ENCODE results near the gene PHACTR2. TPM values are rescaled to one million over a fixed set of nuclear protein-coding genes. Genes with fewer than 3 reads are reported as not detected.

PHACTR2 gene
- total RNA-seq, 1 experiment from 2014 or later: 39.8 TPM

DNA sequence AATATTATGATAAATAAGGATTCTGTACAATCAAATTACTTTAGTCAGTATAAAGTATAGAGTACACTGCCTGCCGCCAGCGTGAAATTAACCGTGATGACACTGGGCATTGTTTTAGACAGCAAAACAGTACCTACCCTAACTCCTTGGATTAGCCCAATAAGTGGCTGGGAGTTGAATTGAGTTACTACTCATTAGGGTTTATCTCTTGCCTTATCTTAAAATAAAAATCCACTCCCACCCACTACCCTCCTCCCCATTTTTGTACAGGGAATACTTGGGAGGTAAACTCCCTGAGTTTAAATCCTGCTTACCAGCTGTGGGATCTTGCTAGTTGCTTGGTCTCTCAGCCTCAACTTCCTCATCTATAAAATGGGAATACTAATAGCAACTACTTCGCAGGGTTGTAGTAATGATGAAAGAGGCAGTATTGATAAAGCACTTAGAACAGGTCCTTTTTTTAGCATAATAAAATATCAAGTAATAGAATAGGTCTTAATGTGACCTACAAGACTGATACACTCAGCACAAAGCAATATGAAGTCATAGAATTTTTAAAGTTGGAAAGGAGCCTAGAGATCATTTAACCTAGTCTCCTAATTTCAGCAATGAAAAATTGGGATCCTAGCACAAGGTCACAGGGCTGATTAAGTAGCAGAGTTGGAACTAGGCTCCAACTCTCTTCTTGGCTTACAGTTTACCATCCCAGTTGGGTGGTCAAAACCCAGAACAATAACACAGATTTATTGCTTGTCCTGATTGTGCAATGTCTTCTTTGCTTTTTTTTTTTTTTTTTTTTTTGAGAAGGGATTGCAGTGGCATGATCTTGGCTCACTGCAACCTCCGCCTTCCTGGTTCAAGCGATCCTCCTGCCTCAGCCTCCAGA, 23.8 kb downstream of the PHACTR2 start:
- Histone ChIP-seq H3K27me3 (ENCODE audit: insufficient read depth, low read depth) (no peaks in the 10 kb centered on the region), H3K4me3 (no peak overlapping the region), H2AFZ (no peak overlapping the region), H3K36me3 (ENCODE audit: low read depth) (no peaks in the 10 kb centered on the region), H3K79me2 (ENCODE audit: low read depth) (peaks cover 10% of the 10 kb centered on the region), H3K9me2 (ENCODE audit: insufficient read depth) (no peaks in the 10 kb centered on the region; the same call in 1 of the 2 replicates), H3K9me3 (ENCODE audit: insufficient read depth, low read depth) (no peaks in the 10 kb centered on the region; the same call in 1 of the 2 replicates), H3F3A (ENCODE audit: insufficient read depth, low read depth) (no peaks in the 10 kb centered on the region), H3K4me1 (replicated peaks; ENCODE audit: insufficient read depth) (peaks cover 10% of the 10 kb centered on the region; the same call in 1 of the 2 replicates), H3K4me2 (no peak overlapping the region), H3K27ac (no peak overlapping the region), H4K20me1 (ENCODE audit: insufficient read depth) (no peaks in the 10 kb centered on the region; the same call in 1 of the 2 replicates)
- no peak for DNase-seq
- intact Hi-C loops (cut with micrococcal nuclease; ENCODE audit: unreplicated experiment): no loop called here
- no TSS peak for BruUV-seq (replicated peaks)
- ChIA-PET POLR2A (ENCODE audit: unreplicated experiment) (no interaction called here), CTCF (no interaction called here)
- no peak for TF ChIP-seq EZH2 (IDR thresholded peaks at IDR 0.05; ENCODE audit: low read depth)
- TF ChIP-seq, protein P1, sequence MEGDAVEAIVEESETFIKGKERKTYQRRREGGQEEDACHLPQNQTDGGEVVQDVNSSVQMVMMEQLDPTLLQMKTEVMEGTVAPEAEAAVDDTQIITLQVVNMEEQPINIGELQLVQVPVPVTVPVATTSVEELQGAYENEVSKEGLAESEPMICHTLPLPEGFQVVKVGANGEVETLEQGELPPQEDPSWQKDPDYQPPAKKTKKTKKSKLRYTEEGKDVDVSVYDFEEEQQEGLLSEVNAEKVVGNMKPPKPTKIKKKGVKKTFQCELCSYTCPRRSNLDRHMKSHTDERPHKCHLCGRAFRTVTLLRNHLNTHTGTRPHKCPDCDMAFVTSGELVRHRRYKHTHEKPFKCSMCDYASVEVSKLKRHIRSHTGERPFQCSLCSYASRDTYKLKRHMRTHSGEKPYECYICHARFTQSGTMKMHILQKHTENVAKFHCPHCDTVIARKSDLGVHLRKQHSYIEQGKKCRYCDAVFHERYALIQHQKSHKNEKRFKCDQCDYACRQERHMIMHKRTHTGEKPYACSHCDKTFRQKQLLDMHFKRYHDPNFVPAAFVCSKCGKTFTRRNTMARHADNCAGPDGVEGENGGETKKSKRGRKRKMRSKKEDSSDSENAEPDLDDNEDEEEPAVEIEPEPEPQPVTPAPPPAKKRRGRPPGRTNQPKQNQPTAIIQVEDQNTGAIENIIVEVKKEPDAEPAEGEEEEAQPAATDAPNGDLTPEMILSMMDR (conservative IDR thresholded peaks at IDR 0.05): no peak

DNA sequence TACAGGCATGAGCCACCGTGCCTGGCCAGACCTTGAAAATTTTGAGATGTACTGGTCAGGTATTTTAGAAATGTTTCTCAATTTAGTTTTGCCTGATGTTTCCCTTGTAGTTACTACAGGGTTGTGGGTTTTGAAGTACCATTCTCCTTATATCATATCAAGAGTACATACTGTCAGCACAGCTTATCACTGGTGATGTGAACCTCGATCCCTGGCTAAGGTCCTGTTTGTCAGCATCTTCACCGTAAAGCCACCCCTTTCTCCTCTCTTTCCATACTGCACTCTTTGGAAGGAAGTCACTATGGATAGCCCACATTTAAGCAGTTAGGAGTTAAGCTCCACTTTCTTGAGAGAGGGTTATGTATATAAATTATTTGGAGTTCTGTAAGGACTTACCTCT, 27.8 kb downstream of the PHACTR2 start:
- intact Hi-C loops (cut with micrococcal nuclease; ENCODE audit: unreplicated experiment): no loop called here
- Histone ChIP-seq H3K4me1 (replicated peaks; ENCODE audit: insufficient read depth) (no peaks in the 10 kb centered on the region), H3K27ac (no peak overlapping the region), H4K20me1 (ENCODE audit: insufficient read depth) (no peaks in the 10 kb centered on the region; the same call in 1 of the 2 replicates), H3K9me2 (ENCODE audit: insufficient read depth) (no peaks in the 10 kb centered on the region; the same call in 1 of the 2 replicates), H3K36me3 (ENCODE audit: low read depth) (no peaks in the 10 kb centered on the region), H3K9me3 (ENCODE audit: insufficient read depth, low read depth) (no peaks in the 10 kb centered on the region; the same call in 1 of the 2 replicates), H3K79me2 (ENCODE audit: low read depth) (peaks cover 7% of the 10 kb centered on the region; the same call in 1 of the 2 replicates), H3K4me2 (no peak overlapping the region), H3K4me3 (no peak overlapping the region), H3K27me3 (ENCODE audit: insufficient read depth, low read depth) (no peaks in the 10 kb centered on the region), H3F3A (ENCODE audit: insufficient read depth, low read depth) (no peaks in the 10 kb centered on the region), H2AFZ (no peak overlapping the region)
- BruUV-seq (replicated peaks): no TSS peak
- ChIA-PET CTCF (no interaction called here), POLR2A (ENCODE audit: unreplicated experiment) (no interaction called here)
- TF ChIP-seq, protein P1 (conservative IDR thresholded peaks at IDR 0.05): no peak
- no peak for TF ChIP-seq EZH2 (IDR thresholded peaks at IDR 0.05; ENCODE audit: low read depth)
- no peak for DNase-seq

DNA sequence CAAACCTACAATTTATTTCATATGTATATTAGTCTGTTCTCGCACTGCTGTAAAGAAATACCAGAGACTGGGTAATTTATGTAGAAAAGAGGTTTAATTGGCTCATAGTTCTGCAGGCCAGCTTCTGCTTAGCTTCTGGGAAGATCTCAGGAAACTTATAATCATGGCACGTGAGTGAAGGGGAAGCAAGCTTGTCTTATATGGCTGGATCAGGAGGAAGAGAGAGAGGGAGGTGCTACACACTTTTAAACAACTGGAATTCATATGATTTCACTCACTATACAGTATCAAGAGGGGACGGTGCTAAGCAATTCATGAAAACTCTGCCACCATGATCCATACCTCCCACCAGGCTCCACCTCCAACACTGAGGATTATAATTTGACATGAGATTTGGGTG, 29.9 kb downstream of the PHACTR2 start:
- Histone ChIP-seq H3K4me2 (no peak overlapping the region), H3K27me3 (ENCODE audit: insufficient read depth, low read depth) (no peaks in the 10 kb centered on the region), H3K9me2 (ENCODE audit: insufficient read depth) (no peaks in the 10 kb centered on the region; the same call in 1 of the 2 replicates), H2AFZ (no peak overlapping the region), H3K36me3 (ENCODE audit: low read depth) (no peaks in the 10 kb centered on the region), H3K4me3 (no peak overlapping the region), H3K27ac (no peak overlapping the region), H3K79me2 (ENCODE audit: low read depth) (peaks cover 7% of the 10 kb centered on the region; the same call in 1 of the 2 replicates), H3F3A (ENCODE audit: insufficient read depth, low read depth) (no peaks in the 10 kb centered on the region), H3K9me3 (ENCODE audit: insufficient read depth, low read depth) (no peaks in the 10 kb centered on the region; the same call in 1 of the 2 replicates), H3K4me1 (replicated peaks; ENCODE audit: insufficient read depth) (no peaks in the 10 kb centered on the region), H4K20me1 (ENCODE audit: insufficient read depth) (no peaks in the 10 kb centered on the region)
- TF ChIP-seq EZH2 (IDR thresholded peaks at IDR 0.05; ENCODE audit: low read depth): no peak
- TF ChIP-seq, protein P1 (conservative IDR thresholded peaks at IDR 0.05): no peak
- ChIA-PET POLR2A (ENCODE audit: unreplicated experiment) (no interaction called here), CTCF (no interaction called here)
- intact Hi-C loops (cut with micrococcal nuclease; ENCODE audit: unreplicated experiment): no loop called here
- no TSS peak for BruUV-seq (replicated peaks)
- DNase-seq: no peak
